HUES64 (cell line): ENCODE data around the gene NT5C3A.
"Not testable (repeated sequence)": the region's sequence is repeated elsewhere in the genome, so short reads cannot be mapped to it uniquely, and the experiment has no call there.

Experiments
- H3K27ac ChIP-seq: 2 replicates; pipeline ENCODE4 v1.7.0; 2013; ENCODE audit warnings: low read depth, low read length, inconsistent platforms
- H3K27me3 ChIP-seq: 2 replicates; pipeline ENCODE4 v1.6.1; 2013; ENCODE audit warnings: mild to moderate bottlenecking, low read length; ENCODE audit not compliant: insufficient read depth
- H3K36me3 ChIP-seq: 2 replicates; pipeline ENCODE4 v1.6.1; 2013; ENCODE audit warnings: mild to moderate bottlenecking, low read length; ENCODE audit not compliant: insufficient read depth
- H3K4me1 ChIP-seq: 2 replicates; pipeline ENCODE4 v1.6.1; 2013; ENCODE audit warnings: mild to moderate bottlenecking, low read length, moderate library complexity; ENCODE audit not compliant: insufficient read depth
- H3K4me3 ChIP-seq: 2 replicates; pipeline ENCODE4 v1.5.1; 2013; ENCODE audit warnings: mild to moderate bottlenecking, low read length, moderate library complexity
- H3K9ac ChIP-seq: 2 replicates; pipeline ENCODE4 v1.6.1; 2013; ENCODE audit warnings: mild to moderate bottlenecking, low read depth, low read length
- H3K9me3 ChIP-seq: 2 replicates; pipeline ENCODE4 v1.6.1; 2013; ENCODE audit warnings: low read depth, low read length; ENCODE audit not compliant: insufficient read depth
- whole genome bisulfite sequencing: fragments of 150-250, 120-280 bp; methylation state at CpG from one replicate; pipeline ENCODE4 v1.1.7; 2013; ENCODE audit warnings: missing lambda C conversion rate; 5-methylcytosine and 5-hydroxymethylcytosine counted together

The NT5C3A gene

GRCh38 chr7:33039257-33039902 lies 23.2 kb downstream of the NT5C3A start:
- H3K4me3 ChIP-seq, result no peak overlapping the region
- 90% methylated on average over 2 of the region's 5 CpGs for WGBS
- H3K36me3 ChIP-seq, result no peaks in the 10 kb centered on the region
- H3K4me1 ChIP-seq, result no peaks in the 10 kb centered on the region
- H3K9me3 ChIP-seq, result no peaks in the 10 kb centered on the region
- H3K27ac ChIP-seq, result no peak overlapping the region
- H3K27me3 ChIP-seq, result no peaks in the 10 kb centered on the region
- no peak overlapping the region for H3K9ac ChIP-seq

GRCh38 chr7:33038639-33039038 lies 23.9 kb downstream of the NT5C3A start:
- no peak overlapping the region for H3K9ac ChIP-seq
- no peaks in the 10 kb centered on the region for H3K27me3 ChIP-seq
- no peaks in the 10 kb centered on the region for H3K4me1 ChIP-seq
- H3K4me3 ChIP-seq, result no peak overlapping the region
- H3K27ac ChIP-seq, result no peak overlapping the region
- 91% methylated on average over 2 of the region's 2 CpGs for WGBS
- no peaks in the 10 kb centered on the region for H3K36me3 ChIP-seq
- no peaks in the 10 kb centered on the region for H3K9me3 ChIP-seq

- H3K9ac ChIP-seq, result no peak overlapping the region
- H3K27me3 ChIP-seq, result no peaks in the 10 kb centered on the region
- no peak overlapping the region for H3K4me3 ChIP-seq
- no peaks in the 10 kb centered on the region for H3K4me1 ChIP-seq
- no peaks in the 10 kb centered on the region for H3K36me3 ChIP-seq
- H3K9me3 ChIP-seq, result no peaks in the 10 kb centered on the region
- H3K27ac ChIP-seq, result no peak overlapping the region
- WGBS, result 98% methylated on average over 2 of the region's 2 CpGs
These were observed 26.8 kb downstream of the NT5C3A start for GRCh38 chr7:33035776-33036175.

- WGBS, result 96% methylated on average over 4 of the region's 4 CpGs
- Histone ChIP-seq H3K36me3 (peaks cover 76% of the 10 kb centered on the region), H3K9me3 (no peaks in the 10 kb centered on the region), H3K9ac (no peak overlapping the region), H3K27ac (no peak overlapping the region), H3K4me1 (no peaks in the 10 kb centered on the region), H3K4me3 (no peak overlapping the region), H3K27me3 (no peaks in the 10 kb centered on the region)
These were observed 38.3 kb downstream of the NT5C3A start for GRCh38 chr7:33024189-33024757.

- Histone ChIP-seq H3K4me3 (no peak overlapping the region), H3K27me3 (no peaks in the 10 kb centered on the region), H3K27ac (no peak overlapping the region), H3K9ac (no peak overlapping the region), H3K36me3 (peaks cover 46% of the 10 kb centered on the region), H3K4me1 (no peaks in the 10 kb centered on the region), H3K9me3 (no peaks in the 10 kb centered on the region)
These were observed 50.2 kb downstream of the NT5C3A start for GRCh38 chr7:33012364-33012763.

- Histone ChIP-seq H3K27me3 (no peaks in the 10 kb centered on the region), H3K9ac (no peak overlapping the region), H3K36me3 (peaks cover 21% of the 10 kb centered on the region), H3K4me1 (no peaks in the 10 kb centered on the region), H3K4me3 (no peak overlapping the region), H3K9me3 (no peaks in the 10 kb centered on the region), H3K27ac (no peak overlapping the region)
- 98% methylated on average over 2 of the region's 2 CpGs for WGBS
These were observed 52.8 kb downstream of the NT5C3A start for GRCh38 chr7:33009734-33010133.

- H3K9me3 ChIP-seq, H3K27me3 ChIP-seq, H3K9ac ChIP-seq, H3K36me3 ChIP-seq, H3K27ac ChIP-seq, H3K4me3 ChIP-seq, H3K4me1 ChIP-seq: not testable (repeated sequence)
- WGBS, result no CpG with 5 or more reads among the region's 4 CpGs
These were observed 56.9 kb downstream of the NT5C3A start for GRCh38 chr7:33005690-33006089.

- 95% methylated on average over 7 of the region's 8 CpGs for WGBS
- not testable (repeated sequence) for H3K27me3 ChIP-seq, H3K9ac ChIP-seq, H3K4me3 ChIP-seq, H3K4me1 ChIP-seq, H3K36me3 ChIP-seq, H3K9me3 ChIP-seq, H3K27ac ChIP-seq
These were observed 57.4 kb downstream of the NT5C3A start for GRCh38 chr7:33005193-33005592.

GRCh38 chr7:33004104-33004616 lies 58.4 kb downstream of the NT5C3A start:
- not testable (repeated sequence) for H3K27ac ChIP-seq, H3K4me3 ChIP-seq, H3K9ac ChIP-seq, H3K27me3 ChIP-seq, H3K36me3 ChIP-seq, H3K4me1 ChIP-seq, H3K9me3 ChIP-seq
- WGBS, result 81% methylated on average over 10 of the region's 10 CpGs

GRCh38 chr7:33003111-33003510 lies 59.5 kb downstream of the NT5C3A start:
- H3K4me3 ChIP-seq, result not testable (repeated sequence)

GRCh38 chr7:32999380-32999779 lies 63.2 kb downstream of the NT5C3A start:
- H3K9me3 ChIP-seq, H3K9ac ChIP-seq, H3K27me3 ChIP-seq, H3K4me1 ChIP-seq, H3K27ac ChIP-seq, H3K36me3 ChIP-seq, H3K4me3 ChIP-seq: not testable (repeated sequence)
- WGBS, result 89% methylated on average over 4 of the region's 4 CpGs

More at GRCh38 chr7:33003111-33003510, 59.5 kb downstream of the NT5C3A start:
- H3K36me3 ChIP-seq, H3K27ac ChIP-seq, H3K9ac ChIP-seq, H3K9me3 ChIP-seq, H3K4me1 ChIP-seq, H3K27me3 ChIP-seq: not testable (repeated sequence)
